Measurements from ENCODE around the gene SRGAP3. TPM values are rescaled to one million over a fixed set of nuclear protein-coding genes. Genes with fewer than 3 reads are reported as not detected.

Gene SRGAP3
- total RNA-seq, 2 donors from 2014 or later = 10.9 to 11.4 TPM

GRCh38 chr3:9009976-9010545 lies 239.4 kb downstream of the SRGAP3 start:
- ATAC-seq = no peak
- no peak overlapping the region for H3K4me3 ChIP-seq
- no peaks in the 10 kb centered on the region for H3K27me3 ChIP-seq
- no peak overlapping the region for H3K27ac ChIP-seq
- TF ChIP-seq CTCF (IDR thresholded peaks at IDR 0.05) (no peak), POLR2A (IDR thresholded peaks at IDR 0.05) (no peak)
- WGBS, 2 donors = 94 to 97% methylated on average over 11 of the region's 11 CpGs
- intact Hi-C loops (cut with DNase I) = no loop called here
- H3K4me1 ChIP-seq = no peaks in the 10 kb centered on the region
- no peaks in the 10 kb centered on the region for H3K9me3 ChIP-seq
- H3K36me3 ChIP-seq (replicated peaks in 1 of 2; ENCODE audit: insufficient read depth in 1 of 2, low read depth in 2 of 2) = no peaks in the 10 kb centered on the region
- DNase-seq = no peak

- DNase-seq (no peak), ATAC-seq (no peak)
- intact Hi-C loops (cut with DNase I) = no loop called here
- TF ChIP-seq CTCF (IDR thresholded peaks at IDR 0.05) = no peak
- no peak for TF ChIP-seq POLR2A (IDR thresholded peaks at IDR 0.05)
- Histone ChIP-seq H3K27me3 (no peaks in the 10 kb centered on the region), H3K4me3 (no peak overlapping the region), H3K27ac (no peak overlapping the region), H3K4me1 (no peaks in the 10 kb centered on the region), H3K36me3 (replicated peaks in 1 of 2; ENCODE audit: insufficient read depth in 1 of 2, low read depth in 2 of 2) (no peaks in the 10 kb centered on the region), H3K9me3 (no peaks in the 10 kb centered on the region)
- WGBS, 2 donors = 52 to 72% methylated on average over 6 of the region's 6 CpGs
These were observed 240.7 kb downstream of the SRGAP3 start for GRCh38 chr3:9008550-9009255.

GRCh38 chr3:9007928-9008327 lies 241.5 kb downstream of the SRGAP3 start:
- Histone ChIP-seq H3K9me3 (no peaks in the 10 kb centered on the region), H3K36me3 (replicated peaks in 1 of 2; ENCODE audit: insufficient read depth in 1 of 2, low read depth in 2 of 2) (no peaks in the 10 kb centered on the region), H3K27ac (no peak overlapping the region), H3K4me1 (no peaks in the 10 kb centered on the region), H3K27me3 (no peaks in the 10 kb centered on the region), H3K4me3 (no peak overlapping the region)
- no peak for DNase-seq
- intact Hi-C loops (cut with DNase I) = no loop called here
- no peak for TF ChIP-seq CTCF (IDR thresholded peaks at IDR 0.05)
- TF ChIP-seq POLR2A (IDR thresholded peaks at IDR 0.05) = no peak
- ATAC-seq = no peak
- 77 to 86% methylated on average over 2 of the region's 2 CpGs for WGBS, 2 donors

GRCh38 chr3:9007213-9007612 lies 242.2 kb downstream of the SRGAP3 start:
- no peaks in the 10 kb centered on the region for H3K9me3 ChIP-seq
- no peak overlapping the region for H3K27ac ChIP-seq
- no peaks in the 10 kb centered on the region for H3K27me3 ChIP-seq
- 87% methylated on average over 2 of the region's 2 CpGs for WGBS, 2 donors
- TF ChIP-seq CTCF (IDR thresholded peaks at IDR 0.05) = no peak
- no peak for TF ChIP-seq POLR2A (IDR thresholded peaks at IDR 0.05)
- no peak for ATAC-seq
- DNase-seq = no peak
- no peaks in the 10 kb centered on the region for H3K4me1 ChIP-seq
- no peak overlapping the region for H3K4me3 ChIP-seq
- intact Hi-C loops (cut with DNase I) = no loop called here
- no peaks in the 10 kb centered on the region for H3K36me3 ChIP-seq (replicated peaks in 1 of 2; ENCODE audit: insufficient read depth in 1 of 2, low read depth in 2 of 2)

- Histone ChIP-seq H3K27ac (no peak overlapping the region), H3K36me3 (replicated peaks in 1 of 2; ENCODE audit: insufficient read depth in 1 of 2, low read depth in 2 of 2) (no peaks in the 10 kb centered on the region), H3K27me3 (no peaks in the 10 kb centered on the region), H3K4me1 (peaks cover 4% of the 10 kb centered on the region), H3K9me3 (no peaks in the 10 kb centered on the region), H3K4me3 (no peak overlapping the region)
- ATAC-seq (no peak), DNase-seq (no peak)
- intact Hi-C loops (cut with DNase I) = no loop called here
- TF ChIP-seq POLR2A (IDR thresholded peaks at IDR 0.05) (no peak), CTCF (IDR thresholded peaks at IDR 0.05) (no peak)
These were observed 249.4 kb downstream of the SRGAP3 start for GRCh38 chr3:9000041-9000440.

Data from body of pancreas (tissue), 4 donors.